Stomach (tissue), 4 donors: ENCODE data around the gene SPI1.

ENCODE experiments used
- POLR2A ChIP-seq, 4 donors: fragments of 450-650 bp; IDR thresholded peaks; one replicate each; pipeline ENCODE4 v1.6.1; 2016; ENCODE audit warnings: antibody characterized with exemption in 4 of 4, control low read depth in 2 of 4, mild to moderate bottlenecking in 1 of 4, moderate library complexity in 1 of 4
- POLR2AphosphoS5 ChIP-seq, 3 donors: sonication (generic); formaldehyde crosslinking; IDR thresholded peaks; one replicate each; pipeline ENCODE4 v1.6.1; 2016; ENCODE audit warnings: antibody characterized with exemption in 3 of 3
- TF ChIP-seq, protein P1 (sequence below), 7 experiments: fragments of 450-650 bp in 4 of 7; fragments of 200-600 bp in 3 of 7; sonication (generic) in 3 of 7; IDR thresholded peaks; one replicate each; pipeline ENCODE4 v1.5.1; 2016 to 2019; ENCODE audit warnings: antibody characterized with exemption in 7 of 7, control low read depth in 2 of 7, mild to moderate bottlenecking in 1 of 7

DNA sequence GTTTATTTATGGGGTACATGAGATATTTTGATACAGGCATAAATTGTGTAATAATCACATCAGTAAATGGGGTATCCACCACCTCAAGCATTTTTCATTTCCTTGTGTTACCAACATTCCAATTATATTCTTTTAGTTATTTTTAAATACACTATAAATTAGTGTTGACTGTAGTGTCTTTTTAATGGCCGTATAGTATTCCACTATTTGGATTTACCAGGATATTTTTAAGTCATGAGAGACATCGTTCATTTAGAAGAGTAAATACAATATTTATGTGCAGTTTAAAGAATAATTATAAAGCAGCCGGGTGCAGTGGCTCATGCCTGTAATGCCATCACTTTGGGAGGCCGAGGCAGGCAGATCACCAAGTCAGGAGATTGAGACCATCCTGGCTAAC is 6.2 kb upstream of the SPI1 start:
- TF ChIP-seq, protein P1, sequence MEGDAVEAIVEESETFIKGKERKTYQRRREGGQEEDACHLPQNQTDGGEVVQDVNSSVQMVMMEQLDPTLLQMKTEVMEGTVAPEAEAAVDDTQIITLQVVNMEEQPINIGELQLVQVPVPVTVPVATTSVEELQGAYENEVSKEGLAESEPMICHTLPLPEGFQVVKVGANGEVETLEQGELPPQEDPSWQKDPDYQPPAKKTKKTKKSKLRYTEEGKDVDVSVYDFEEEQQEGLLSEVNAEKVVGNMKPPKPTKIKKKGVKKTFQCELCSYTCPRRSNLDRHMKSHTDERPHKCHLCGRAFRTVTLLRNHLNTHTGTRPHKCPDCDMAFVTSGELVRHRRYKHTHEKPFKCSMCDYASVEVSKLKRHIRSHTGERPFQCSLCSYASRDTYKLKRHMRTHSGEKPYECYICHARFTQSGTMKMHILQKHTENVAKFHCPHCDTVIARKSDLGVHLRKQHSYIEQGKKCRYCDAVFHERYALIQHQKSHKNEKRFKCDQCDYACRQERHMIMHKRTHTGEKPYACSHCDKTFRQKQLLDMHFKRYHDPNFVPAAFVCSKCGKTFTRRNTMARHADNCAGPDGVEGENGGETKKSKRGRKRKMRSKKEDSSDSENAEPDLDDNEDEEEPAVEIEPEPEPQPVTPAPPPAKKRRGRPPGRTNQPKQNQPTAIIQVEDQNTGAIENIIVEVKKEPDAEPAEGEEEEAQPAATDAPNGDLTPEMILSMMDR (IDR thresholded peaks at IDR 0.05), result no peak
- TF ChIP-seq POLR2AphosphoS5 (IDR thresholded peaks at IDR 0.05), result no peak
- TF ChIP-seq POLR2A (IDR thresholded peaks at IDR 0.05), result no peak
